Keratinocyte (primary cell): ENCODE data around the gene VPS50.

Source experiments
- CTCF ChIP-seq, 3 experiments: IDR thresholded peaks in 1 of 3; conservative IDR thresholded peaks in 1 of 3; optimal IDR thresholded peaks in 1 of 3; 2 replicates in 2 of 3; 3 replicates in 1 of 3; pipeline versions ENCODE3 to v1.5.1; 2011; ENCODE audit warnings: low read length in 3 of 3, mild to moderate bottlenecking in 3 of 3, moderate library complexity in 2 of 3, control low read depth in 1 of 3, inconsistent platforms in 1 of 3; ENCODE audit not compliant: insufficient read depth in 2 of 3; ENCODE audit errors: extremely low read depth in 1 of 3
- EZH2 ChIP-seq: IDR thresholded peaks from one replicate; pipeline ENCODE4 v1.6.1; 2012; ENCODE audit warnings: inconsistent platforms, mild to moderate bottlenecking, low read length, moderate library complexity

- TF ChIP-seq CTCF (optimal IDR thresholded peaks at IDR 0.05 in 1 of 3, IDR thresholded peaks at IDR 0.05 in 1 of 3, conservative IDR thresholded peaks at IDR 0.05 in 1 of 3; ENCODE audit: extremely low read depth in 1 of 3, insufficient read depth in 2 of 3, low read length in 3 of 3) (no peak), EZH2 (no peak)
Measured at GRCh38 chr7:93354815-93355214, 122.6 kb downstream of the VPS50 start.
